Upper lobe of left lung (tissue), 4 donors: Measurements from ENCODE around the gene NDUFAF8.

Source experiments
- POLR2A ChIP-seq, 4 donors: fragments of 450-650 bp; IDR thresholded peaks; one replicate each; pipeline ENCODE4 v1.5.1; 2016 to 2017; ENCODE audit warnings: antibody characterized with exemption in 4 of 4, mild to moderate bottlenecking in 2 of 4
- TF ChIP-seq, protein P1 (sequence below), 6 experiments: fragments of 450-650 bp in 4 of 6; fragments of 200-600 bp in 2 of 6; sonication (generic) in 2 of 6; IDR thresholded peaks; one replicate each; pipeline ENCODE4 v1.5.1; 2016 to 2019; ENCODE audit warnings: antibody characterized with exemption in 6 of 6

DNA sequence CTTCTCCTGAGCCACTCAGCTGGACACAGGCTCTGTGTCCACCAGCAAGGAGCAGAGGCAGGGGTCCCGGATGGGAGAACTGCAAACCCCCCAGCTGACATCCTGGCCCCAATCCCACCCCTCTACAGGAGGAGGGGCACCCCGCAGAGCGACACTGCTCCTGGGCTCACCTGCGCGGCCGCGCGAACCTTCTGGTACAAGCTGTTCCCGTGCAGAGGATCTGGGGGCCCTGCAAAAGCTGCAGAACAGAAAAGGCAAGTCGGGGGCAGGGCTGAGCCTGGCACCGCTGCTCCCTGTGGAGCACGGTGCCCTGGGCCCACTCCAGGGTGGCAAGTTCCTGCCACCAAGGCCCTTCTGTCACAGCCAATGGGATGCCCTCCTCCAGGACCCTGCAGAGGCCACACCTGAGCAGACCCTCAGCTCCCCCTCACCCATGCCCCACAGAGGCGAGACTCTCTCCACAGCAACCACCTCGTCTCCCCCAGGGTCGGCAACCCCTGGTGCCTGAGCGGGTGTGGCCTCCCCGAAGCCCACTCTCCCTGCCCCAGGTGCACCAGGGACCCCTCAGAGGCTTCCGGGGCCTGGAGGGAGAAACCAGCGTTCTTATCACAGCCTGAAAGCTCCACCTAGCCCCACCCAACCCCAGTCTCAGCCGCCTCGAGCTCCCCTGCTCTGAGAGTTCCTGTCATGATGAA lies 5.2 kb upstream of the NDUFAF8 start:
- TF ChIP-seq, protein P1, sequence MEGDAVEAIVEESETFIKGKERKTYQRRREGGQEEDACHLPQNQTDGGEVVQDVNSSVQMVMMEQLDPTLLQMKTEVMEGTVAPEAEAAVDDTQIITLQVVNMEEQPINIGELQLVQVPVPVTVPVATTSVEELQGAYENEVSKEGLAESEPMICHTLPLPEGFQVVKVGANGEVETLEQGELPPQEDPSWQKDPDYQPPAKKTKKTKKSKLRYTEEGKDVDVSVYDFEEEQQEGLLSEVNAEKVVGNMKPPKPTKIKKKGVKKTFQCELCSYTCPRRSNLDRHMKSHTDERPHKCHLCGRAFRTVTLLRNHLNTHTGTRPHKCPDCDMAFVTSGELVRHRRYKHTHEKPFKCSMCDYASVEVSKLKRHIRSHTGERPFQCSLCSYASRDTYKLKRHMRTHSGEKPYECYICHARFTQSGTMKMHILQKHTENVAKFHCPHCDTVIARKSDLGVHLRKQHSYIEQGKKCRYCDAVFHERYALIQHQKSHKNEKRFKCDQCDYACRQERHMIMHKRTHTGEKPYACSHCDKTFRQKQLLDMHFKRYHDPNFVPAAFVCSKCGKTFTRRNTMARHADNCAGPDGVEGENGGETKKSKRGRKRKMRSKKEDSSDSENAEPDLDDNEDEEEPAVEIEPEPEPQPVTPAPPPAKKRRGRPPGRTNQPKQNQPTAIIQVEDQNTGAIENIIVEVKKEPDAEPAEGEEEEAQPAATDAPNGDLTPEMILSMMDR (IDR thresholded peaks at IDR 0.05) = no peak
- no peak for TF ChIP-seq POLR2A (IDR thresholded peaks at IDR 0.05)
